ENCODE measurements around the gene HDAC6. TPM values are rescaled to one million over a fixed set of nuclear protein-coding genes. Genes with fewer than 3 reads are reported as not detected.

The HDAC6 gene
- total RNA-seq, 4 donors from 2014 or later, result 80.4 to 124 (median 90.5) TPM

DNA sequence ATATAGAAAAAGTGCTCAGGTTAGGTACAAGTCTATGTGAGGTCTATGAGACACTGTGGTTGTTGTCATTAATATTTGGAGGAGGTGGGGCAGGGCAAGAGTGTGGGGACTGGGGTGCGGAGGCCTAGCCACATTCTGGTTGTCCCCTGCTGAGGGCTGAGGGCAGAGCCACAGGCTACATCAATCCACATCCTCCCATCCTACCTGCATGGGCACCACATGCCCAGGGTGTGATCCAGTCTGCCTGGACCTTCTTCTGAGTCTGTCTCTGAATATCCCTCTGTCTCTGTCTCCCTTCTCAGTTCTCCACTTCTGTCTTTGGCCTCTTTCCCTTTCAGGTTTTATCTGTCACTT, 16.7 kb upstream of the HDAC6 start:
- no peaks in the 10 kb centered on the region for H3K4me1 ChIP-seq
- no peak overlapping the region for H3K27ac ChIP-seq
- WGBS, 2 donors, result 83 to 100% methylated on average over 1 of the region's 1 CpG
- no peaks in the 10 kb centered on the region for H3K27me3 ChIP-seq
- H3K4me3 ChIP-seq (replicated peaks in 1 of 3), result no peak overlapping the region
- no peak for DNase-seq
- no peaks in the 10 kb centered on the region for H3K36me3 ChIP-seq
- TF ChIP-seq, protein P1, sequence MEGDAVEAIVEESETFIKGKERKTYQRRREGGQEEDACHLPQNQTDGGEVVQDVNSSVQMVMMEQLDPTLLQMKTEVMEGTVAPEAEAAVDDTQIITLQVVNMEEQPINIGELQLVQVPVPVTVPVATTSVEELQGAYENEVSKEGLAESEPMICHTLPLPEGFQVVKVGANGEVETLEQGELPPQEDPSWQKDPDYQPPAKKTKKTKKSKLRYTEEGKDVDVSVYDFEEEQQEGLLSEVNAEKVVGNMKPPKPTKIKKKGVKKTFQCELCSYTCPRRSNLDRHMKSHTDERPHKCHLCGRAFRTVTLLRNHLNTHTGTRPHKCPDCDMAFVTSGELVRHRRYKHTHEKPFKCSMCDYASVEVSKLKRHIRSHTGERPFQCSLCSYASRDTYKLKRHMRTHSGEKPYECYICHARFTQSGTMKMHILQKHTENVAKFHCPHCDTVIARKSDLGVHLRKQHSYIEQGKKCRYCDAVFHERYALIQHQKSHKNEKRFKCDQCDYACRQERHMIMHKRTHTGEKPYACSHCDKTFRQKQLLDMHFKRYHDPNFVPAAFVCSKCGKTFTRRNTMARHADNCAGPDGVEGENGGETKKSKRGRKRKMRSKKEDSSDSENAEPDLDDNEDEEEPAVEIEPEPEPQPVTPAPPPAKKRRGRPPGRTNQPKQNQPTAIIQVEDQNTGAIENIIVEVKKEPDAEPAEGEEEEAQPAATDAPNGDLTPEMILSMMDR (IDR thresholded peaks at IDR 0.05), result no peak
- TF ChIP-seq POLR2A (IDR thresholded peaks at IDR 0.05), result no peak
- no peaks in the 10 kb centered on the region for H3K9me3 ChIP-seq
- intact Hi-C loops (cut with DNase I), result no loop called here

DNA sequence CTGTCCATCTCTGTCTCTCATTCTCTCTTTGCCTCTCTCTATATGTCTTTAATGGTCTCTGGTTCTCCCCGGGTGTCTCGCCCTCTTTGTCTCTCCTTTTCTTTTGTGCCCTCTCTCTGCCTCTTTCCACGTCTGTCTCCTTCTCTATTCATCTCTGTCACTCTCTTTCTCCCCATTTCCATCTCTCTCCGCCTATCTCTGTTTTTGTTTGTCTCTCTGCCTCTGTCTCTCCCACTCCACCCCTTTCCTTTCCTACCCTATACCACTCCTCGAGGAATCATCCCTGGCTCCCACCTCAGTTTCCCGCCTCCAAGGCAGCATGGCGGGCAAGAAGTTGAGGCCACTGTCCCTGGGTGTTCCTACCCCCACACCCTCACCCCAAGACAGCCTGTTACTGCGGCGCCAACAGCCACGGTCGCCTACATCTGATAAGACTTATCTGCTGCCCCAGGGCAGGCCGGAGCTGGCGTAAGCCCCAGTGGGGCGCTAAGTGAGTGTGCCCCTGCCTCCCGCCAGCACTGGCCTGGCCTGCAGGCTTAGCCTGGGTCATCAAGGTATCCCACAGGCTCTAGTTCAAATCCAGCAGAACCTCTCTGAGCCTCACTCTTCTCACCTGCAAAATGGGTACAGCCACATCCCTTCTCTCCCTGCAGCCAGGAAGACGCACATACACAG, 16.2 kb upstream of the HDAC6 start:
- no peak for DNase-seq
- WGBS, 2 donors, result 75 to 79% methylated on average over 8 to 9 of the region's 16 CpGs
- no peaks in the 10 kb centered on the region for H3K27me3 ChIP-seq
- no peaks in the 10 kb centered on the region for H3K9me3 ChIP-seq
- no peaks in the 10 kb centered on the region for H3K4me1 ChIP-seq
- no peak overlapping the region for H3K4me3 ChIP-seq (replicated peaks in 1 of 3)
- intact Hi-C loops (cut with DNase I), result no loop called here
- no peak overlapping the region for H3K27ac ChIP-seq
- TF ChIP-seq POLR2A (IDR thresholded peaks at IDR 0.05), result no peak
- TF ChIP-seq, protein P1 (IDR thresholded peaks at IDR 0.05), result no peak
- no peaks in the 10 kb centered on the region for H3K36me3 ChIP-seq

DNA sequence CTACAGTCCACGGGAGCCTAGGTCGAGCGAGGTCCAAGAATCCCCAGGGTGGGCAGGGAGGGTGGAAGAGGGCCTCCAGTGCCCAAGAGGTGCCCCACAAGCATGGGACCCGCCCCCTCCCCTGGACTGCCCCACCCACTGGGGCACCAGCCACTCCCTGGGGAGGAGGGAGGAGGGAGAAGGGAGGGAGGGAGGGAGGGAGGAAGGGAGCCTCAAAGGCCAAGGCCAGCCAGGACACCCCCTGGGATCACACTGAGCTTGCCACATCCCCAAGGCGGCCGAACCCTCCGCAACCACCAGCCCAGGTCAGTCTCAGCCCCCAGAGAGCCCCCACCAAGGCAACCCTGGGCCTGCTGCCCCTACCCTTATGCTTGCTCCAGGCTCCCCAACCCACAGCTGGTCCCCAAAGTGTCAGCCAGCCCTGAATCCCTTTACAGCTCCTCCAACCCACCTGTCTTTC, 15.5 kb upstream of the HDAC6 start, which contains the start of gene GATA1:
GATA1 (plus strand) TSS at position 250 of the 460 bp plus-strand sequence. CDS start 4,520 bp downstream, outside the sequence.
- intact Hi-C loops (cut with DNase I), result no loop called here
- TF ChIP-seq, protein P1 (IDR thresholded peaks at IDR 0.05), result no peak
- TF ChIP-seq POLR2A (IDR thresholded peaks at IDR 0.05), result no peak
- no peak for DNase-seq
- no peaks in the 10 kb centered on the region for H3K27me3 ChIP-seq
- WGBS, 2 donors, result 77% methylated on average over 5 of the region's 7 CpGs; no CpG with 5 or more reads in 1 of the 2 donors
- no peak within 1 kb of the TSS for H3K4me3 ChIP-seq (replicated peaks in 1 of 3)
- H3K9me3 ChIP-seq, result no peaks in the 10 kb centered on the region
- no peak within 1 kb of the TSS for H3K27ac ChIP-seq
- H3K36me3 ChIP-seq, result no peaks in the 10 kb centered on the region
- H3K4me1 ChIP-seq, result no peaks in the 10 kb centered on the region

DNA sequence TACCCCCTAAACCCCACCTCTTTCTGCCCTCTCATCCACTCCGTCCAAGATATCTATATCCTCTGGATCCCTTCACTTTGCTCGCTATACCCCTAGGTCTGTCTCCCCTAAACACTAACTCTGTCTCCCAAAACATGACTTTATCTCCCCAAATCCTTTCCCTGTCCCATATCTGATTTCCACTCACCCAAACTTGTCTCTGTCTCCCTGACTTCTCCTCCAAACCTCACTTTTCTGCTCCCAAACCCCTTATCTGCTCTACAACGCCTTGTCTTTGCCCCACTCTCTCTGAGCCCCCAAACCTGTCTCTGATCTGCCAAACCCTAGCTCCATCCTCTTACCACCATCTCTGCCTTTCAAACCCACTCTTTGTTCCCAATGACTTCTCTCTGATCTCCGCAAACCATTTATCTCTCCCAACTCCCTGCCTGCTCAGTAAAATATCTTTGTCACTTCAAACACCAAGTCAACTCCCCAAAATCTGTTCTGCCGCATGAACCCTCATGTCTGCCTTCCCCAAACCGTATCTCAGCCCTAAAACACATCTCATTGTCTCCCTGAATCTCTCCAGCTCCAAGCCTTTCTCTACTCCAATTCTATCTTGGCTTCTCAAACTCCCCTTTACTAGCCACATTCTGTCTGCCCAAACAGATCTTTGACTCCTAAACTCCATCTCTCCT, 14.9 kb upstream of the HDAC6 start:
- Histone ChIP-seq H3K9me3 (no peaks in the 10 kb centered on the region), H3K36me3 (no peaks in the 10 kb centered on the region), H3K27me3 (no peaks in the 10 kb centered on the region), H3K27ac (no peak overlapping the region), H3K4me3 (replicated peaks in 1 of 3) (no peak overlapping the region), H3K4me1 (no peaks in the 10 kb centered on the region)
- intact Hi-C loops (cut with DNase I), result no loop called here
- 75 to 77% methylated on average over 6 of the region's 6 CpGs for WGBS, 2 donors
- DNase-seq, result no peak
- no peak for TF ChIP-seq POLR2A (IDR thresholded peaks at IDR 0.05)
- TF ChIP-seq, protein P1 (IDR thresholded peaks at IDR 0.05), result no peak
